ENCODE measurements around the gene CCDC154. TPM values are rescaled to one million over a fixed set of nuclear protein-coding genes. Genes with fewer than 3 reads are reported as not detected.

CCDC154 gene
- total RNA-seq, 1 experiment from 2014 or later: 0.26 TPM

DNA sequence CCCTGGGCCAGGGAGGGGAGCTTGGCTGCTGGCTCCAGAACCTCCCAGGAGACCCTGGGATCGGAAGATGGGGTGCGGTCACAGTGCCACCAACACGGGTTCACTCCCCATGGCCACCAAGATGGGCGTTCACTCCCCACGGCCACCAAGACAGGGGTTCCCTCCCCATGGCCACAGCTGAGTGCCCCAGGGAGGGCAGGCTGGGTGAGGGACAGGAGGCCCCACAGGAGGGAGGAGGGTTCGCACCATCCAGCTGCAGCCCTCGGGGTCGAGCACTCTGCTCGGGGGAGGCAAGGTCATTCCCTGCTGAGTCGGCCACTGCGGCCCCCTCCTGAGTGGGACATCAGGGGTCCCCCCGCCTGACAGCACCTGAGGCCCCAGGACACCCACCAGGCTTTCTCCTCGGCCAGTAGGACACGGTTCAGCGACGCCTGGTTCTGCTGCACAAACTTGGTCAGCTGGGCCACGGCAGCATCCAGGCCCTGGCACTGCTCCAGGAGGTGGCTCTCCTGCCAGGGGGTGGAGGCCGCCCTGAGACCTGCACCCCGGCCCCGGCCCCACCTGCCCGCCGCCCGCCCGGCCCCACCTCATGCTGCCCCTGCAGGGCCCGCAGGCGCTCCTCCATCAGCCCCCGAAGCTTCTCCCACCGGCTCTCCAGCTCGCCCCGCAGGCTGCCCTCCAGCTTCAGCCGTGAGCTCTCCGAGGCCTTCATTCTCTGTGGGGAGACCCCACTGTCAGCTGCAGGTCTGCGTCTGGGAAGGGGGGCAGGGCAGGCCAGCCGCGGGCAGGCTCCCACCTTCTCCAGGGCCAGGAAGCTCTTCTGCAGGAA is 5.9 kb downstream of the CCDC154 start:
- no peak for DNase-seq (ENCODE audit: low read depth)

DNA sequence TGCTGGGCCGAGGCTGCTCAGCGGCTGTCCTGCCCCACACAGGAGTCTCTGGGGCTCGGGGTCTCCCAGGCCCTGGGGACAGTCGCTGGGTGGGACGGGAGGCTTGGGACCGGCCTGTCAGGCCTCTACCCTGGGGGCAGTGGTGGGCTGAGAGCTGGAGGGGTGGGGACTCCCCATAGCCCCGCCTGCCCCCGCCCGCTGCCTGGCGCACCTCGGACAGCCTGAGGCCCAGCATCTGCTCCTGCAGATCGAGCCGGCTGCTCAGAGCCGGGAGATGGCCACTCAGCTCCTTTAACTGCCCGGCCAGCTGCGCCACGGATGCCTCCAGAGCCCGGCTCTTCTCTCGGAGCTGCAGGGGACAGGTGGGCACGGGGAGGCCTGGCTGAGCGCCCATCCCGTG is 6.8 kb downstream of the CCDC154 start:
- no peak for DNase-seq (ENCODE audit: low read depth)

DNA sequence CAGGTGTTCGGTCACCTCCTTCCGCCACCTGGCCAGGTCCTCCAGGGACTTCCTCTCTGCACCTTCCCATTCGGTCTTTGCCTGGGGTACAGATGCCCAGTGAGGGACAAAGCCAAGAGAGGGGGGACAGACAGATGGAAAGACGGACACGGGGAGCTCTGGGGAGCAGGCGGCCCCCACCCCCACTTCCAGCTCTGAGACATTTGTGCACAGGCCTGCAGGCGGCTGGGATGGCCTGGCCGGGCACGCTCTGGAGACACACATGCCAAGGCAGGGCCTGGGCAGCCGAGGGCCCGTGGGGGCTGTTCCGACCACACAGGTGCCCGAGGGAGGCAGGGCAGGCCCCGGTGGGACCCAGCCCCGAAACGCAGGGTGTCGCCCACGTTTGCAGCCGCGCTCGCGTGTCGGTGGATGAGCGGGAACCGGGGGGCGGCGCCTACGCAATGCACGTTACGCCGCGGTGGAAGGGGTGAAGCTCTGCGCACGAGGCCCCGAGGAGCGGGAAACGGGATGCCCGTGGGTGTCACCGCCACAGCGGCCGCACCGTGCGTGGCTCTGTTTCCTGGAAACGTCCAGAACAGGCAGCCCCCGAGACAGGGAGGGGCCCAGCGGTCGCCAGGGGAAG is 7.5 kb downstream of the CCDC154 start:
- DNase-seq (ENCODE audit: low read depth): no peak

DNA sequence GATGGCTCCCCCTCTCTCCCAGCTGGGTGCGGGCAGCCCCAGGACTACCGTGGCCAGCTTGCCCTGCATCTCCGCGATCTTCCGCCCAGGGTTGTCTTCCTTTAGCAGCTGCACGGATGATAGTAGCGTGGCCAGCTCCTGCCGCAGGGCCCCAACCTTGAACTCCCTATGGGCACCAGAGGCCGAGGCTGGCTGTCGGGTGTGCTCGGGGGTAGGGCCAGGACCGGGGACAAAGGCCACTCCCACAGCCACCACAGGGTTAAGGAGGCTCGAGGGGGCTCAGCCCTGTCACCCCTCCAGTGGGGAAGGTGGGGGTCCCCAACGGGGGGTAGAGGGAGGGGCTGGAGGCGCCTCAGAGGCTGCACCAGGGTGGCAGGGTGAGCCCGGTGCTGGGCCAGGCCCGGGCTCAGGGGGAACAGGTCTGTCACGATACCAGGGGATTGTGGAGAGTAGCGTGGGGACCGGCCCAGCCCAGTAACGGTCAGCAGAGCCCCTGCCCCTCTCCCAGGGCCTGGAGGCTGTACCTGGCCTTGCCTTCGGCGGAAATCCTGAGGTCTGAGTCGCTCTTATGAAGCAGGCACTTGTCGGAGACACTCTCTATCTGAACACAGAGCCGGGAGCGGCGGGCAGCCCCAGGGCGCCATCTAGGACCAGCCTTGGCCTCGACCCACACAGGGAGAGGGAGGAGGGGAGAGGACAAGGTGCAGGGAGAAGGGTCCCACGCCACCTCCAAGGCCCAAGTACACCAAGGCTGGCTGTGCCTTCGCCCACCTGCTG is 8.2 kb downstream of the CCDC154 start:
- no peak for DNase-seq (ENCODE audit: low read depth)

DNA sequence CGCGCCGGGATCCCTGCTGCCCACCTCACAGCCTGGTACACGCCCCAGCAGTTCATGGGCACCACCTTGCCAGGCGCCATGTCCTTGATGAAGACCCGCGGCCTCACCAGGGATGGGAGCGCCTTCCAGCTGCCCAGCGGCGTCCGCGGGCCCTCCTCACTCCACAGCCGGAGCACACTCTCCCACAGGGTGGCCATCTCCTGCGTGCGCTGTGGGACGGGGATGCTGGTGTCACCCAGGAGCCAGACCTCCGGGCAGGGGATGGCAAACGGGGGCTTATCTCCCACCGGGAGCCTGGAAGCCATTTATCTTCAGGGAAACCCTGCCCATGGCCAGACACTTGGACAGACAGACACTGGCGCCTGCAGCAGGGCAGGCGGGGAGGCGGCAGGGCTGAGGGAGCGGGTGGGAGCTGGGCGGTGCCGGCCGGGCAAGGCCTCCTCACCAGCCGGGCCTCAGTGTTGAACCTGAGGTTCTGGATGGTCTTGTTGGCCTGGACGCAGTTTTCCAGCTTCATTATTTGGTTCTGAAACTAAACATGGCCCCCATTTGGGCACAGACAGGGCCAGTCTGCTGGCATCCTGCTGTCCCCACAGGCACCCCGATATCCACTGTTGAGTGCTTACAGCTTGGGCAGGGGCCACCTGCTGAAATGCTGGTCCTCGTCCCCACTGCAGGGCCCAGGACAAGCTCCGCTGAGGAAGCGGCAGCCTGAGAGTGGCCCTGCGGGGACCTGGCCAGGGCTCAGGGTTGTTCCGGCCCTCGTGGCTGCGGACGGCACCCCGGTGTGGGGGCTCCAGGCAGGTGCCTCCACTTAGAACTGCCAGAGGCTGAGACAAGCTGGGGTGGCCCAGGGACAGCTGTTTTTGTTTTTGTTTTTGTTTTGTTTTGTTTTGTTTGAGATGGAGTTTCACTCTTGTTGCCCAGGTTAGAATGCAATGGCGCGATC is 9.4 kb downstream of the CCDC154 start:
- DNase-seq (ENCODE audit: low read depth): no peak

DNA sequence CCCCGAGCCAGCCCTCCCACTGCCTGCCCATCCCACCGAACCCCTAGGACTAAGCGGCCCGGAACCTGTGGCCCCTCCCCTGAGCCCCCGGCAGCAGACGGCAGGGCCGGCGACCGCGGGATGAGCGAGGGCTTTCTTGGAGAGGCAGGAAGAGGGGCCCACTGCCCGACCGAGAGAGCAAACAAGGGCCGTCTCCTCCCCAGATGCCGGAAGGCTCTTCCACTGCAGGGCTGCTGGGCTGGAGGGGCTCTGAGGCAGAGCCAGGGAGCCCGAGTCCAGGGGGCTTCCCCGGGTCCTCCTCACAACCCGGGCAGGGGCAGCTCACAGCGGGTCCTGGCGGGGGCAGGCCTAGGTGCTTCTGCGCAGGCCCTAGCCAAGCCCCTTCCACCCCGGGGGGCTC is 10.6 kb downstream of the CCDC154 start:
- DNase-seq (ENCODE audit: low read depth): no peak

DNA sequence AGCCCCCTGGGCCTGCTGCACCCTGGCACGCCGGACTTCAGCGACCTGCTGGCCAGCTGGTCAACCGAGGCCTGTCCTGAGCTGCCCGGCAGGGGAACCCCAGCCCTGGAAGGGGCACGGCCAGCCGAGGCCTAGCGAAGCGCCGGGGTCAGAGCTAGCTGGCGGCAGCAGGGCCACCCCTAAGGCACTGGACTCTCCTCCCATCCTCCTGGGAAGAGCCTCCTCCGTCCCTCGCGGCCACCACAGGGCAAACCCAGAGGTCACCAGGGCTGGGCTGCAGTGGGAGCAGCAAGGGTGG is 11.1 kb downstream of the CCDC154 start:
- no peak for DNase-seq (ENCODE audit: low read depth)

DNA sequence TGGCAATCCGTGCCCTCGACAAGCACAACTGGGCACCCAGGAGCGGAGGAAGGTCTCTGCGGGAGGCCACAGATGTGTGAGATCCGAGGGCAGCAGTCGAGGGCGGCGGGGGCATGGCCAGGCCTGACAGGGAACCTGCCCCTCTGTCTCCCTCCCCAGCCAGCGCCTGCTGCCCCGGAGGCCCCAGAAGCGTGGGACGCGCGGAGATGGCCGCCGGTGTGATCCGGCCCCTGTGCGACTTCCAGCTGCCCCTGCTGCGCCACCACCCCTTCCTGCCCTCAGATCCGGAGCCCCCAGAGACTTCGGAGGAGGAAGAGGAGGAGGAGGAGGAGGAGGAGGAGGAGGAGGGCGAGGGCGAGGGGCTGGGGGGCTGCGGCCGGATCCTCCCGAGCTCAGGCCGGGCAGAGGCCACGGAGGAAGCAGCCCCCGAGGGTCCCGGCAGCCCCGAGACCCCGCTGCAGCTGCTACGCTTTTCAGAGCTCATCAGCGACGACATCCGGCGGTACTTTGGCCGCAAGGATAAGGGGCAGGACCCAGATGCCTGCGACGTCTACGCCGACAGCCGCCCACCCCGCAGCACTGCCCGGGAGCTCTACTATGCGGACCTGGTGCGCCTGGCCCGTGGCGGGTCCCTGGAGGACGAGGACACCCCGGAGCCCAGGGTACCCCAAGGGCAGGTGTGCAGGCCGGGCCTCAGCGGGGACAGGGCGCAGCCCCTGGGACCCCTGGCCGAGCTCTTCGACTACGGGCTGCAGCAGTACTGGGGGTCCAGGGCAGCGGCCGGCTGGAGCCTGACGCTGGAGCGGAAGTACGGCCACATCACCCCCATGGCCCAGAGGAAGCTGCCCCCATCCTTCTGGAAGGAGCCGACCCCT is 11.7 kb downstream of the CCDC154 start:
- DNase-seq (ENCODE audit: low read depth): no peak

DNA sequence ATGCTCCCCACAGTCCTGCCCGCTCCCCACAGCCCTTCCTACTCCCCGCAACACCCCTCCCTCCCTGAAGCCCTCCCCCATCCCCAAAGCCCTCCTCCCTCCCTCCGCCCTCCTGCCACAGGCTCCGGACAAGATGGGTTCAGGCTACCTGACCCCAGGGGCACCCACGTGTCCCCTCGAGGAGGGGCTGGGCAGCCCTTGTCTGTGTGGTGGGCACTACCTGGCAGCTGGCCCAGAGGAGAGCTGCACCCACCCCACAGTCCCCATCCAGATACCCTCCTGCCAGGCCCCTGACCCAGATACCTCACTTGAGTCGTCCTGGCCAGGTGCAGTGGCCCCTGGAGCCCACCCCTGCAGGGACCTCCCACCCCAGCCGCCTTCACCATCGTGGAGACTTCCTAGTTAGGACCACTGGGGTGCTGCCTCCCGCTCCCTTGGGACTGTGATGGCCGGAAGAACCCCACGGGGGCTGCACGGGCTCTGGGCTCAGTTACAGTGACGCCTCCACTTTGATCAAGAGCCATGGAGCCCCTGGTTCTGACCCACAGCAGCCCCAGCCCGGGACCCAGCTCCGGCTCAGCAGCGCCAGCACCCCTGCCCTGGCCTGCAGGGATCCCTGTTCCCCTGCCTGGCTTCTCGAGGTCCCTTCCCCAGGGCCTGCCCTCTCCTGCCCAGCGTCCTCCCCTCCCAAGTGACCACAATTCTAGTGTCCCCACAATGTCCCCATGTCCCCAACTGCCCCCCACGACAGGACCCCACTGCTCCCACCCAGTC is 12.7 kb downstream of the CCDC154 start:
- no peak for DNase-seq (ENCODE audit: low read depth)

DNA sequence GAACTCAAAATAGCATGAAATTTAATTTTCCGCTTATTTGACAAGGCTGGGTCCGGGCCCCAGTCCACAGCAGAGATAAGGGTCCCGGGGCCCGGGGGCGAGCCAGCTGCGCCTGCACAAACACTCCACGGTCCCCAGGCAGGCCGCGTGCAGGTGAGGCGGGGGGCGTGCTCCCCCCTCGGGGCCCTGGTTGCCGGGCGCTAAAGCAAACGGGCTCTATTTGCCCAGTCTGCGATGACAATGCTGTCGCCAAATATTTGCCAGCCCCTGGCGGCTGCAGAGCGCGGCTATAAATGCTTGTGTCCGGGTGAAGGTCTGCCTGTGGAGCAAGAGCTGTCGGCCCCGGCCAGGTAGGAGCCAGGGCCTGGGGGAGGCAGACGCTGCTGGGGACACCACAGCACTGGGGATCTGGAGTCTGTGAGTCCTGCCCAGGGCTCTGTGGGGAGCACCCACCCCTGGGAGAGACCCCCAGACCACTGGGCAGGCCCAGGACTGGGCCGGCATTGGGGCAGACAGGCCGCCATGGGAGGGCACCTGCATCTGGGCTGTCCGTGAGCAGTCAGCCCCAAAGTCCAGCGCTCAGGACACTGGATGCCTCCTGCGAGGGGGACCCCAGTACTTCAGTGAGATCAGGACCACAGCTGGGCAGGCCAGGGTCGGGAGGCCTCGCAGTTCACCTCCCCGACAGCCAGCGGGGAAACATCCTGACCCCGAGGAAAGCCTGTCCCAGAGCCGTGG is 13.4 kb downstream of the CCDC154 start, which contains the start of gene PERCC1:
Gene PERCC1 (plus strand): TSS at position 320 of the 738 bp plus-strand sequence. CDS start 1,516 bp downstream, outside the sequence.
- DNase-seq (ENCODE audit: low read depth): no peak

DNA sequence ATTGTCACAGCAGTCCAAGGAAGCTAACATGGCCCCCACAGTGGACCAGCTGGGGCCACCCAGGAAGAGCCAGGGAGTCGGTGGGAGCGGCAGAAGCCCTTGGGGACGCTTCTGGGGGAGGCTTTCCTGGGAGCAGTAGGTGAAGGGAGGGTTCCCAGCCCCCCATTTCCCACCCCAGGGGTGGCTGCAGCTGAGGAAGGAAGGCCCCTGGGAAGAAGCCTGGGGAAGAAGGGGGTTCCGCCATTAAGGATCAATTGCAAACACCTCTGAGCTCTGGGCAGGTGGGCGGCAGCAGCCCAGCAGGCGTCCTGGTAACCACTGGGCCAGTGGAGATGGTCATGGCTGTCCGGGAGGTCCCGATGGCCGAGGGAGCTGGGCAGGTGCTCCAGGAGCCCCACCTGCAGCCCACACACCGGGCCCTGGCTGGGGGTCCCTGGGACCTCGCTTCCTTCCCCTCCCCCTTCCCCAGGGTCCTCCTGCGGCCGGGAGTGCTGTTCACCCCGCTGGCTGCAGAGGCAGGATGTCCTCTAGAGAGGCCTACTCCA is 14.1 kb downstream of the CCDC154 start:
- DNase-seq (ENCODE audit: low read depth): no peak

DNA sequence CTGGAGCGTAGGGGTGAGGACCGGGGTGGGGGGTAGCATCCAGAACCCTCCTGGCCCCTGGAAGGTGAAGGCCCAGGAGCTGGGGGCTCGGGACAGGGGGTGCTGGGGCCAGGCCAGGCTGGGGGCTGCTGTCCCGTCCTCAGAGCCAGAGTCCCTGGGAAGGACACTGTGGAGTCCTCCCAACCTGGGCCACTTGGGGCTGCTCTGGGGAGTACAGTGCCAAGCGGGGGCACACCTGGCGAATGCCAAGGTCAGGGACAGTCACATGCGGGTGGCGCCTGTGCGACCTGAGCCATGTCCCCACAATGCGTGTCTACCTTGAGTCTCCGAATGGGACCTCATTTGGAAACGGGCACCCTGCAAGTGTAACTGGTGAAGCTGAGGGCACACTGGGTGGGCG is 14.7 kb downstream of the CCDC154 start:
- DNase-seq (ENCODE audit: low read depth): no peak

DNA sequence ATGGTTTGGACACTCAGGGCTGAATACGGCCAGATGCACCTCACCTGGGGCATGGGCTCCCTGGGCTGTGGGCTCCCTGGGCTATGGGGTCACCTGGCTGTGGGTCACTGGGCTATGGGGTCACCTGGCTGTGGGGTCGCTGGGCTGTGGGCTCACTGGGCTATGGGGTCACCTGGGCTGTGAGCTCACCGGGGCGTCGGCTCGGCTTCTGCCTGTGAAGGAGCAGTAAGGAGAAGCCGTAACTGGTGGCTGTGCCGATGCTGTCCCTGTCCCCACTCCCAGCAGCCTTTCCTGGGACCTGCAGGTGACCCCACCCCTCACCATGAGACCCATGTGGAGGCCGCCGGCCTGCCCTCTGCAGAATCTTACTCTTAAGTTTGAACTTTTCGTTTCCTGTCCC is 15.3 kb downstream of the CCDC154 start:
- no peak for DNase-seq (ENCODE audit: low read depth)

DNA sequence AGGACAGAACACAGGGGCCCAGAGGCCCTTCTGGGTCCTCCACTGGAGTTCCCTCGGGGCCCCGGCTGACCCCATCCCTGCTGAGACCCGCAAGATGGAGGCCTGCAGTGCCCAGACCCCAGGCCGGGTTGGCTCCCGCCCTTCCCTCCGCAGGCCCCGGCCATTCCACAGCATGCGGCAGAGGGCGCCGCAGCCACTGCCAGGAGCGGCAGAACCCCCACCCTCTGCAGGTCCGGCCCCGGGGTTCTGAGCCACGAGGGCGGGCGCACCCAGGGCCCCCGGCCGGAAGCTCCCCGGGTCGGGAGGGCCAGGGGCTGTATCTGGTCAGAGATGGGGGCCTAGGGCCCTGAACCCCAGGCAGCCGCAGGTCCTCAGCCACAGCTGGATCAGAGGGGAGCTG is 15.8 kb downstream of the CCDC154 start:
- DNase-seq (ENCODE audit: low read depth): no peak

DNA sequence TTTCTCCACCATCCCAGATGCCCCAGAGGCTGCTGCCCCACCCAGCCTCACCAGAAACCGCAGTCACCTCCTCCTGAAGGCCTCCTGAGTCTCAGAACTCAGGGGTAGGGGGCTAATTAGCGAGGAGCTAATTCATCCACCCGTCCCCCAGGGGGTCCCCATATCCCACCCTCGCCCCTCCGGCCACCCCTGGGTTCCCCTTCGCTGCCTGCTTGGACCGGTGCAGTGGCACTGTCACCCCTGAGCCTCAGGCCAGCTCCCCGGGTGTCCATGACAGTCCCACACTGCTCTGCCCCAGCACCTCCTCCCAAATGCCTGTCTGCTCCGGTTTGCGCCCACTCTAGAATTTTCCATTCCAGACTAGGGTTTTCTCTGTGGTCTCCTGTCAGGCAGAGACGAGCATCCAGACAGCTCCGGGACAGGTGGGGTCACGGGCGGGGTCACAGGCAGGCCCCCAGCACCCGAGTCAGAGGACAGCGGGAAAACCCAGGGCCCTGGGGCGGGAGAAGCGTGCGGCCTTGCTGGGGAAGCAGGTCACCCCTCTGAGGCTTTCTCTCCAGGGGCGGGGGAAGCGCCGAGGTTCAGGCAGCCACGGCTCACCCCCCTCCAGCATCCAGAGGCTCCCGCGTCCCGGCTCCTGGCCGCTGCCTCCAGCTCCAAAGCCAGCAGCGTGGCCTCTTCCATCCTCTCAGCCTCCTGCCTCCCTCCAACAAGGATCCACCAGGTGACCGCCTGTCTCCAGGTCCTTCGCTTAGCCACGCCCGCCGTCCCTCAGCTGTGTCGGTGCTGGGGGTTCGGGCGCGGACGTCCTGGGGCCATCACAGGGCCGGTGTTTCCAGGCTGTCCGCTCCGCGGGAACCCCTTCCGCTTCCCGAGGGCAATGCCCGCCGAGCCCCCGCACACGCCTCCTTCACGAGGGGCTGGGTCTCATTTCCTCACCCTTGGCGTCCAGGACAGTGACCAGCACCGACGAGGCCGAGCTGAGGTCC is 16.6 kb downstream of the CCDC154 start:
- no peak for DNase-seq (ENCODE audit: low read depth)

DNA sequence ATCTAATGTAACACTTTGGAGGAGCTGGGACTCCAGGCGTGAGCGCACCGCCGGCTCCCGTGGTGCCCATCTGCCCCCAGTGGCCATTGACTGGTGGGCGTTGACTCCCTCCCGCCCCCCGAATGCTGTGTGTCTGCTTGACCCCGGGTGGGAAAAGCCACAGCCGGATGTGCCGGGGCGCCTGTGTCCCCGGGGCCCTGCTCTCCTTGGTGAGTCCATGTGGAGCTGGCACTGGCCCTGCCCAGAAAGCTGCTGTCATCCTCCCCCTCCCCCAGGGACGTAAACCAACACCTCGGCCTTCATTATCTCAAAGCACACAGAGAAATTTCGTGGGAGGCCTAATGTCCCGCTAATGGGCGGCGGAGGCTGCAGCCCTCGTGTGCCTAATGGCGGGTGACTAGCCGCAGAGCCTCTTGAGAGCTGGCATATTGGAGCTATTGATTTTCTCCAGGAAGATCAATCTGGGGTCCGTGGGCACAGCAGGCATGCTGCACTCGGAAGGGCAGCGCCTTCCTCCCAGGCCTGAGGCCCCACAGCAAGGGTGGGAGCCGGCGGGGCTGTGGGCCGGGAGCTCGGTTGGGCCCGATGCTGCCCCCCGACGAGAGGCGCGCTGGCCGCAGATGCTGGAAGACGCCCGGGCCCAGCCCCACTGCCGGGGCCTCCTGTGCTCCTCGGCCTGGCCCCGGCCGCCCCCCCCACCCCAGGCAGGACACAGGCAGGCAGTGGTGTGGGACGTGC is 17.5 kb downstream of the CCDC154 start:
- no peak for DNase-seq (ENCODE audit: low read depth)
